T-helper 2 cell treated with Interferon-gamma antibody and Interleukin-4, amounts not matched to agents 5 μg/mL and 100 μg/mL, for 36 hours (primary cell): ENCODE results near the gene PTPRF.

ENCODE experiments used
- DNase-seq: peaks from one replicate; pipeline ENCODE4 v3.0.0; 2021; ENCODE audit warnings: low spot score
- H3K27ac Mint-ChIP-seq: one replicate; pipeline ENCODE4 v1.8.0; 2021; ENCODE audit warnings: mild to moderate bottlenecking, mixed read lengths
- H3K27me3 Mint-ChIP-seq: one replicate; pipeline ENCODE4 v1.8.0; 2021; ENCODE audit warnings: low read depth, mixed read lengths
- H3K36me3 Mint-ChIP-seq: one replicate; pipeline ENCODE4 v1.8.0; 2021; ENCODE audit warnings: low read depth, mixed read lengths
- H3K4me1 Mint-ChIP-seq: one replicate; pipeline ENCODE4 v1.8.0; 2021; ENCODE audit warnings: low read depth, mixed read lengths
- H3K4me3 Mint-ChIP-seq: one replicate; pipeline ENCODE4 v1.8.0; 2022; ENCODE audit warnings: mild to moderate bottlenecking, moderate library complexity, mixed read lengths
- H3K9me3 Mint-ChIP-seq: one replicate; pipeline ENCODE4 v1.8.0; 2021; ENCODE audit warnings: mixed read lengths

Gene PTPRF

GRCh38 chr1:43507296-43508295, 23.1 kb upstream of the PTPRF start:
- DNase-seq: no peak
- Mint-ChIP-seq H3K27ac (no peak overlapping the region), H3K27me3 (no peaks in the 10 kb centered on the region), H3K4me1 (peaks cover 18% of the 10 kb centered on the region), H3K4me3 (no peak overlapping the region), H3K36me3 (no peaks in the 10 kb centered on the region), H3K9me3 (no peaks in the 10 kb centered on the region)

- Mint-ChIP-seq H3K4me3 (no peak overlapping the region), H3K27ac (peak overlapping the region; percentile 63), H3K36me3 (no peaks in the 10 kb centered on the region), H3K27me3 (no peaks in the 10 kb centered on the region), H3K4me1 (peaks cover 18% of the 10 kb centered on the region), H3K9me3 (no peaks in the 10 kb centered on the region)
- no peak for DNase-seq
Measured at GRCh38 chr1:43509007-43509739, 21.5 kb upstream of the PTPRF start.

DNA sequence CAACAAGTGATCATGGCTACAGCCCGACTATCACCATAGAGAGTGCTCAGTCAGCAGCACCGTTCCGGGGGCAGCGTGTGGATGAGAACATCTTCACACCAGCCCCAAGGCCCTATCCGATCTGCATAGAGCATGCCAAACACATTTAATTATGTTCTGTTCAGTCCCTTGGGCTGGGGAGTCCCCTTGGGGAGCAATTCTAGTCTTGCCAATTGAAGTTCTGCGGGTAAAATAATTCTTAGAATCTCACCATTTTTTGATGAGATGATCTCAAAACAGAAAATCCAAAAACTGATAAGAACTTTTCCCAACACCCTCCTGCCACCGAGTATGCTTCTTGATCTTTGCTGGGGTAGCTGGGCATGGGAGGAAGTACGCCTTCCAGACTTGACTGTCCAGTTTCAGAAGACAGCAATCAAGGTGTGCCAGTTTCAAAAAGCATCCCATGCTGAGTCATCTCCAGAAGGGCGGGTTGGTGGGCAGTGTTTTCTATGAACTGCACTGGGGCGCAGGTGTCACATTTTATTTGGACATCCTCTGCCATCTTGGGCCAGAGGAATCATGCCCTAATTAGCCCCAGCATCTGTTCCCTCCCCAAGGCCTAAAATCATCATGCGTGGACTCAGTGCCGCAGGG, 20.8 kb upstream of the PTPRF start:
- Mint-ChIP-seq H3K27ac (peak overlapping the region; percentile 63), H3K9me3 (no peaks in the 10 kb centered on the region)

GRCh38 chr1:43510621-43511020, 20.1 kb upstream of the PTPRF start:
- H3K27me3 Mint-ChIP-seq: no peaks in the 10 kb centered on the region
- H3K4me3 Mint-ChIP-seq: no peak overlapping the region
- DNase-seq: no peak
- no peak overlapping the region for H3K27ac Mint-ChIP-seq
- H3K9me3 Mint-ChIP-seq: no peaks in the 10 kb centered on the region
- peaks cover 18% of the 10 kb centered on the region for H3K4me1 Mint-ChIP-seq
- H3K36me3 Mint-ChIP-seq: no peaks in the 10 kb centered on the region

More for the DNA sequence above, 20.8 kb upstream of the PTPRF start:
- Mint-ChIP-seq H3K36me3 (no peaks in the 10 kb centered on the region), H3K27me3 (no peaks in the 10 kb centered on the region), H3K4me3 (no peak overlapping the region), H3K4me1 (peaks cover 18% of the 10 kb centered on the region)
- DNase-seq: peak; percentile 48

DNA sequence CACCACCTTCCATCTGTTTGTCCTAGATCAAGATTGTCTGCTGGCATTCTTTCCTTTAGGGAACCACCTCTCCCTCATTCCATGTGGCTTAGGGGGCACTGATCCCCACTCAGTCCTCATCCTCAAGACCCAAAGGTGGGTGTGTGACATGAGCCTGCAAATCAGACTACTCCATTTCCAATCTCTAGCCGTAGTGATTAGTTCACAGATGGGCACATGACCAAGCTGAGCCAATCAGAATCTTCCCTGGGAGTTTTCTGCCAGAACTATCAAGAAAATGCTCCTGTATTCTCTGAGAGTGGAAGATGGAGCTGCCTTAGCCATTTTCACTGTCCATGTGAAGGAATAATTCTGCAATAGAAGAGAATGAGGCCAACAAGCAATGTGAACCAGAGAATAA, 19.3 kb upstream of the PTPRF start:
- Mint-ChIP-seq H3K4me1 (peaks cover 18% of the 10 kb centered on the region), H3K27me3 (no peaks in the 10 kb centered on the region), H3K9me3 (no peaks in the 10 kb centered on the region), H3K36me3 (no peaks in the 10 kb centered on the region), H3K4me3 (no peak overlapping the region), H3K27ac (no peak overlapping the region)
- DNase-seq: no peak

GRCh38 chr1:43512133-43512532, 18.6 kb upstream of the PTPRF start:
- no peak for DNase-seq
- no peak overlapping the region for H3K27ac Mint-ChIP-seq
- no peaks in the 10 kb centered on the region for H3K36me3 Mint-ChIP-seq
- H3K4me1 Mint-ChIP-seq: peaks cover 18% of the 10 kb centered on the region
- peaks cover 4% of the 10 kb centered on the region for H3K27me3 Mint-ChIP-seq
- no peak overlapping the region for H3K4me3 Mint-ChIP-seq
- H3K9me3 Mint-ChIP-seq: no peaks in the 10 kb centered on the region

GRCh38 chr1:43512681-43513080, 18.0 kb upstream of the PTPRF start:
- Mint-ChIP-seq H3K4me1 (peaks cover 18% of the 10 kb centered on the region), H3K27me3 (peaks cover 8% of the 10 kb centered on the region), H3K4me3 (no peak overlapping the region), H3K9me3 (no peaks in the 10 kb centered on the region), H3K27ac (no peak overlapping the region), H3K36me3 (no peaks in the 10 kb centered on the region)
- DNase-seq: no peak

DNA sequence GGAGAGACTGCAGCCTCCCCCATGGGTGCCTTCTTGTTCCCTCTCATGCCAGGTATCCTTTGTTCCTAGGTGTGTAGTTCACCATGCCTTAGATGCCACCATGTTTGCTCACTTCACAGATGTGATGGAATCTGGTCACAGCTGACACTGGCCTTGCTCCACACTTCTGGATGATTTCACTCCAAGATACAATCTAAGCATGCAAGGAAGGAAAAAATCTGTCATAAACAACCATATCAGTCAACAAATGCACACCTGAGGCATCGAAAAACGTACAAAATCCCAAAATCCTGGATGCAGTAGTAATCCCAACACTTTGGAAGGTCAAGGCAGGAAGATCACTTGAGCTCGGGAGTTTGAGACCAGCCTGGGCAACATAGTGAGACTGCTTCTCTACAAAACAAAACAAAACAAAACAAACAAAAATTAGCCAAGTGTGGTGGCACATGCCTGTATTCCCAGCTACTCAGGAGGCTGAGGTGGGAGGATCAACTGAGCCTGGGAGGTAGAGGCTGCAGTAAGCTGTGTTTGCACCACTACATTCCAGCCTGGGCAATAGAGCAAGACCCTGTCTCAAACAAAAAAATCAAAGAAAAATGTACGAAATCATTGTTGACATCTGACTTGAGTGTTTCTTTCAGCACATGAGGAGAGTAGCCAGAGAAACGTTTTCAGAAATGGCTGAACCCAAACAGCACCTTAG, 17.1 kb upstream of the PTPRF start:
- Mint-ChIP-seq H3K9me3 (no peaks in the 10 kb centered on the region), H3K4me3 (no peak overlapping the region), H3K4me1 (peaks cover 15% of the 10 kb centered on the region), H3K36me3 (no peaks in the 10 kb centered on the region), H3K27me3 (peaks cover 8% of the 10 kb centered on the region), H3K27ac (no peak overlapping the region)
- DNase-seq: no peak

GRCh38 chr1:43518935-43519686, 11.6 kb upstream of the PTPRF start:
- H3K4me1 Mint-ChIP-seq: no peaks in the 10 kb centered on the region
- H3K36me3 Mint-ChIP-seq: no peaks in the 10 kb centered on the region
- no peaks in the 10 kb centered on the region for H3K9me3 Mint-ChIP-seq
- H3K4me3 Mint-ChIP-seq: no peak overlapping the region
- no peak for DNase-seq
- H3K27me3 Mint-ChIP-seq: peaks cover 37% of the 10 kb centered on the region
- H3K27ac Mint-ChIP-seq: no peak overlapping the region

- Mint-ChIP-seq H3K27ac (no peak overlapping the region), H3K27me3 (peaks cover 37% of the 10 kb centered on the region), H3K36me3 (no peaks in the 10 kb centered on the region), H3K4me3 (no peak overlapping the region), H3K4me1 (no peaks in the 10 kb centered on the region), H3K9me3 (no peaks in the 10 kb centered on the region)
- no peak for DNase-seq
Measured at GRCh38 chr1:43520100-43520778, 10.4 kb upstream of the PTPRF start.

GRCh38 chr1:43521078-43521477, 9.6 kb upstream of the PTPRF start:
- Mint-ChIP-seq H3K36me3 (no peaks in the 10 kb centered on the region), H3K4me3 (no peak overlapping the region), H3K9me3 (no peaks in the 10 kb centered on the region), H3K27me3 (peaks cover 39% of the 10 kb centered on the region), H3K27ac (no peak overlapping the region), H3K4me1 (no peaks in the 10 kb centered on the region)
- no peak for DNase-seq

- peaks cover 38% of the 10 kb centered on the region for H3K27me3 Mint-ChIP-seq
- no peaks in the 10 kb centered on the region for H3K9me3 Mint-ChIP-seq
- H3K4me3 Mint-ChIP-seq: no peak overlapping the region
- no peaks in the 10 kb centered on the region for H3K4me1 Mint-ChIP-seq
- no peak overlapping the region for H3K27ac Mint-ChIP-seq
- DNase-seq: no peak
- no peaks in the 10 kb centered on the region for H3K36me3 Mint-ChIP-seq
Measured at GRCh38 chr1:43521756-43522155, 8.9 kb upstream of the PTPRF start.

GRCh38 chr1:43522431-43522775, 8.3 kb upstream of the PTPRF start:
- no peak overlapping the region for H3K4me3 Mint-ChIP-seq
- no peak overlapping the region for H3K27ac Mint-ChIP-seq
- no peaks in the 10 kb centered on the region for H3K9me3 Mint-ChIP-seq
- H3K4me1 Mint-ChIP-seq: no peaks in the 10 kb centered on the region
- H3K27me3 Mint-ChIP-seq: peaks cover 34% of the 10 kb centered on the region
- H3K36me3 Mint-ChIP-seq: no peaks in the 10 kb centered on the region
- DNase-seq: no peak
